HepG2 (cell line): ENCODE results near the gene BRD3. TPM values are rescaled to one million over a fixed set of nuclear protein-coding genes. Genes with fewer than 3 reads are reported as not detected.

Experiments
- ATAC-seq: fragments of 200-7000 bp; cut with Tn5 transposase; 3 replicates; pipeline ENCODE4 v1.9.1; 2020; ENCODE audit warnings: mild to moderate bottlenecking, moderate library complexity
- BruUV-seq: library from RNA; stranded (reverse); fragments of 400-500 nt; replicated peaks from 2 replicates; lab custom pipeline; 2021; lab: Mats Ljungman, UMichigan
- CTCF ChIA-PET: fragments of 300-600 bp; formaldehyde crosslinking; extraction: SDS; loops from one replicate; lab custom pipeline; 2021; ENCODE audit warnings: low total read pairs, inconsistent platforms, low intra/inter-chr PET ratio; lab: Yijun Ruan, JAX
- POLR2A ChIA-PET: fragments of 350-600 bp; sonication (Branson Sonifier 250); formaldehyde crosslinking; loops from one replicate; lab custom pipeline; 2020; ENCODE audit warnings: antibody characterized with exemption, inconsistent platforms; lab: Yijun Ruan, JAX
- DNase-seq: peaks from one replicate; pipeline ENCODE4 v3.0.0-alpha.2; 2015; ENCODE audit warnings: low spot score
- FAIRE-seq: peaks from 3 replicates; lab custom pipeline; 2011; peaks lifted over from hg19 to GRCh38; lab: Jason Lieb, UNC
- H2AFZ ChIP-seq: one replicate; pipeline ENCODE4 v1.6.1; 2011; ENCODE audit warnings: low read length, inconsistent platforms
- H3K27ac ChIP-seq: fragments of 300-600 bp; 3 replicates; pipeline ENCODE4 v1.8.0; 2011; ENCODE audit warnings: mixed run types, mild to moderate bottlenecking, mixed read lengths, low read length, inconsistent platforms; ENCODE audit not compliant: insufficient read depth; ENCODE audit errors: extremely low read length
- H3K27me3 ChIP-seq, 2 experiments: fragments of 200-600 bp in 1 of 2; 2 replicates in 1 of 2; 3 replicates in 1 of 2; pipeline versions ENCODE4 v1.6.0 to v1.8.0; 2011; ENCODE audit warnings: low read length in 2 of 2, mild to moderate bottlenecking in 2 of 2, moderate library complexity in 2 of 2, inconsistent platforms in 1 of 2; ENCODE audit not compliant: insufficient read depth in 2 of 2, control insufficient read depth in 1 of 2
- H3K36me3 ChIP-seq, 2 experiments: fragments of 200-600 bp in 1 of 2; replicated peaks in 1 of 2; 2 replicates in 1 of 2; 3 replicates in 1 of 2; pipeline versions ENCODE4 v1.5.1 to v1.8.0; 2011; ENCODE audit warnings: low read length in 2 of 2, inconsistent platforms in 1 of 2; ENCODE audit not compliant: insufficient read depth in 2 of 2, control insufficient read depth in 1 of 2
- H3K4me1 ChIP-seq: 2 replicates; pipeline ENCODE4 v1.5.1; 2012; ENCODE audit warnings: low read length, inconsistent platforms; ENCODE audit not compliant: insufficient read depth
- H3K4me2 ChIP-seq: 2 replicates; pipeline ENCODE4 v1.6.0; 2011; ENCODE audit warnings: low read depth, low read length, inconsistent platforms
- H3K4me3 ChIP-seq, 3 experiments: fragments of 200-600 bp in 1 of 3; sonication (generic), shearing (Covaris generic) in 1 of 3; replicated peaks in 1 of 3; 2 replicates each; pipeline ENCODE4 v1.5.1; 2011 to 2016; ENCODE audit warnings: low read length in 3 of 3, inconsistent platforms in 2 of 3, low read depth in 2 of 3, mild to moderate bottlenecking in 2 of 3, control low read depth in 1 of 3, mixed read lengths in 1 of 3; ENCODE audit not compliant: insufficient read depth in 1 of 3
- H3K79me2 ChIP-seq: one replicate; pipeline ENCODE4 v1.6.1; 2011; ENCODE audit warnings: low read length, inconsistent platforms; ENCODE audit not compliant: insufficient read depth
- H3K9ac ChIP-seq: 2 replicates; pipeline ENCODE4 v1.6.0; 2011; ENCODE audit warnings: mild to moderate bottlenecking, low read depth, low read length, inconsistent platforms; ENCODE audit not compliant: insufficient read depth
- H3K9me3 ChIP-seq: 2 replicates; pipeline ENCODE4 v1.5.1; 2012; ENCODE audit warnings: mild to moderate bottlenecking, low read length
- H4K20me1 ChIP-seq: 2 replicates; pipeline ENCODE4 v1.6.0; 2011; ENCODE audit warnings: inconsistent platforms, mild to moderate bottlenecking, low read length, moderate library complexity; ENCODE audit not compliant: insufficient read depth
- NONO ChIP-seq, 2 experiments: fragments of 450-650 bp in 1 of 2; sonication (generic) in 1 of 2; formaldehyde crosslinking in 1 of 2; IDR thresholded peaks in 1 of 2; conservative IDR thresholded peaks in 1 of 2; 2 replicates each; pipeline versions ENCODE4 v1.6.1 to v1.8.0; 2017 to 2022; ENCODE audit warnings: mild to moderate bottlenecking in 1 of 2, missing genetic modification reagents in 1 of 2, moderate library complexity in 1 of 2
- ZNF10 ChIP-seq: sonication (generic); formaldehyde crosslinking; IDR thresholded peaks from 2 replicates; pipeline ENCODE4 v1.4.0; 2020; ENCODE audit warnings: mild to moderate bottlenecking, low read depth, missing genetic modification reagents, borderline replicate concordance
- ZNF121 ChIP-seq: sonication (generic); formaldehyde crosslinking; IDR thresholded peaks from 2 replicates; pipeline ENCODE4 v1.5.0; 2020; ENCODE audit warnings: mild to moderate bottlenecking, missing genetic modification reagents
- ZNF460 ChIP-seq: sonication (generic); formaldehyde crosslinking; IDR thresholded peaks from 2 replicates; pipeline ENCODE4 v1.5.1; 2020; ENCODE audit warnings: missing genetic modification reagents, mild to moderate bottlenecking, borderline replicate concordance
- WGBS: methylation state at CpG from one replicate; pipeline ENCODE4 v1.1.6; 2017; ENCODE audit warnings: low lambda C conversion rate; 5-methylcytosine and 5-hydroxymethylcytosine counted together
- in situ Hi-C: cut with HindIII; loops from 2 replicates; pipeline ENCODE4 v1.10.0; 2017; ENCODE audit warnings: low pct_unique_long_range_greater_than_20kb; ENCODE audit not compliant: extremely low pct_ligation_motif_present
- intact Hi-C: fragments of 100-400 bp; cut with micrococcal nuclease; formaldehyde crosslinking; loops from one replicate; pipeline ENCODE4 v1.10.0; 2022; ENCODE audit not compliant: unreplicated experiment
- polyA plus RNA-seq, 8 experiments: library from polyadenylated mRNA; depleted of rRNA in 3 of 8; stranded (reverse) in 7 of 8; unstranded in 1 of 8; fragments of >200 nt; fragmentation: Illumina TruSeq in 4 of 8; extraction: Trizol in 4 of 8; gene quantifications; 2 replicates each; pipeline versions ENCODE4 v1.2.1 to v1.2.3, GENCODE V29; 2011 to 2016; ENCODE audit warnings: low read depth in 4 of 8, missing spikeins in 1 of 8, mixed read lengths in 1 of 8; ENCODE audit not compliant: insufficient read depth in 1 of 8
- total RNA-seq, 5 experiments: library from RNA; depleted of rRNA; stranded (reverse); fragments of >200 nt; fragmentation: Illumina TruSeq; extraction: Trizol; gene quantifications; 2 replicates each; pipeline ENCODE4 v1.2.3, GENCODE V29; 2016; ENCODE audit warnings: low read depth in 1 of 5
- TF ChIP-seq, protein P1 (sequence below): sonication (generic); formaldehyde crosslinking; IDR thresholded peaks from 2 replicates; pipeline ENCODE4 v1.9.0; 2021; ENCODE audit warnings: missing genetic modification reagents, borderline replicate concordance

The BRD3 gene
- total and polyA plus RNA-seq, 2 of the 13 experiments (the other 11 are each of a cell fraction or from before 2014, with no cell fraction given) = 5.9 to 12.9 TPM

DNA sequence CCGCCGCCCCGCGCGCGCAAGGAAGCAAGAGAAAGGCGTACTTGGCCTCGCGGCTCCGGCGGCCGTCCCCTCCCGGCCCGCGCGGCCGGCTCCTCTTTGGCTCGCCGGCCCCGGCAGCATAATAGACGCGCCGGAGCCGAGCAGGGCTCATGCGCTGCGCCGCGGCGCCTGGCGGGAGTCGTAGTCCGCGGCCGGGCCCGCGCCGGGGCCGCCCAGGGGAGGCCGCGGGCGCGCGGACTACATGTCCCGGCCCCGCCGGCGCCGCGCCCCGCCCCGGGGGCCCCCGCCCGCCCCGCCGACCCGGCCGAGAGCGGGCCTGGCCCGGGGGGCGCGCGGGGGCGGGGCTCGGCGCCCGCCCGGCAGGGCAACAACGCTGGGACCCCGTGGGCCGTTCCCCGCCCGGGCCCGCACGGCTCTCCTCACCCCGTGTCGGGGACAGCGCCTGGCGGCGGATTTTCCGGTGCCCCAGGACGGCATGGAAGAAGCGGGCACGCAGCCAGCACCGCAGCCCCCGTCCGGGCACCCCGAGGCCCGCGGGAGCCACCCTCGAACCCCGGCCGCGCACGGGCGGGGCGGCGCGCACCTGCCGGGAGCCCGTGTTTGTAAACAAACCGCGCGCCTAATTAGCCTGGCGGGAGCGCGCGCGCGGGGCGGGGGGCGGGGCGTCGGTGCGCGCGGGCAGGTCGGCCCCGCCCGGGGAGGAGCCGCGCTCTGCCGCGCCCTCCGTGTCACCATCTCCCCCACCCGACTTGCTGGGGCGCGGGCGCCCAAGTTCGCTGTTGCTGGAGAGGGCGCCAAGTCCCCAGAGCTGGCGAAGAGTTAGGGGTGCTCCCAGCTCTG lies at the start of gene BRD3 (continued):
- no peak for TF ChIP-seq ZNF460 (CRISPR knock-in tag)
- TF ChIP-seq NONO (IDR thresholded peaks at IDR 0.05) = no peak
- no peak for TF ChIP-seq NONO (CRISPR knock-in tag; conservative IDR thresholded peaks at IDR 0.05)
- no peak for TF ChIP-seq ZNF10

- H3K27me3 ChIP-seq = peaks cover 0 to 6% of the 10 kb centered on the region in 2 experiments; a peak in 2 of 5 replicates
- no TSS peak for BruUV-seq
- no peak overlapping the region for H2AFZ ChIP-seq
- H4K20me1 ChIP-seq = no peaks in the 10 kb centered on the region
- H3K4me3 ChIP-seq = no peak overlapping the region
- intact Hi-C loops = no loop called here
- WGBS = 75% methylated on average over 6 of the region's 6 CpGs
- H3K4me2 ChIP-seq = no peak overlapping the region
- CTCF ChIA-PET = no interaction called here
- TF ChIP-seq, protein P1, sequence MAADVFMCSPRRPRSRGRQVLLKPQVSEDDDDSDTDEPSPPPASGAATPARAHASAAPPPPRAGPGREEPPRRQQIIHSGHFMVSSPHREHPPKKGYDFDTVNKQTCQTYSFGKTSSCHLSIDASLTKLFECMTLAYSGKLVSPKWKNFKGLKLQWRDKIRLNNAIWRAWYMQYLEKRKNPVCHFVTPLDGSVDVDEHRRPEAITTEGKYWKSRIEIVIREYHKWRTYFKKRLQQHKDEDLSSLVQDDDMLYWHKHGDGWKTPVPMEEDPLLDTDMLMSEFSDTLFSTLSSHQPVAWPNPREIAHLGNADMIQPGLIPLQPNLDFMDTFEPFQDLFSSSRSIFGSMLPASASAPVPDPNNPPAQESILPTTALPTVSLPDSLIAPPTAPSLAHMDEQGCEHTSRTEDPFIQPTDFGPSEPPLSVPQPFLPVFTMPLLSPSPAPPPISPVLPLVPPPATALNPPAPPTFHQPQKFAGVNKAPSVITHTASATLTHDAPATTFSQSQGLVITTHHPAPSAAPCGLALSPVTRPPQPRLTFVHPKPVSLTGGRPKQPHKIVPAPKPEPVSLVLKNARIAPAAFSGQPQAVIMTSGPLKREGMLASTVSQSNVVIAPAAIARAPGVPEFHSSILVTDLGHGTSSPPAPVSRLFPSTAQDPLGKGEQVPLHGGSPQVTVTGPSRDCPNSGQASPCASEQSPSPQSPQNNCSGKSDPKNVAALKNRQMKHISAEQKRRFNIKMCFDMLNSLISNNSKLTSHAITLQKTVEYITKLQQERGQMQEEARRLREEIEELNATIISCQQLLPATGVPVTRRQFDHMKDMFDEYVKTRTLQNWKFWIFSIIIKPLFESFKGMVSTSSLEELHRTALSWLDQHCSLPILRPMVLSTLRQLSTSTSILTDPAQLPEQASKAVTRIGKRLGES = no peak
- TF ChIP-seq ZNF121 = peak; percentile 59; the same call in 1 of the 2 replicates
- no peaks in the 10 kb centered on the region for H3K79me2 ChIP-seq
- DNase-seq (no peak), ATAC-seq (no peak), FAIRE-seq (no peak)
- in situ Hi-C loops = no loop called here
- POLR2A ChIA-PET = no interaction called here
- no peaks in the 10 kb centered on the region for H3K36me3 ChIP-seq
- H3K9me3 ChIP-seq = no peaks in the 10 kb centered on the region
- no peak overlapping the region for H3K27ac ChIP-seq
- peaks cover 6% of the 10 kb centered on the region; the same call in 1 of the 2 replicates for H3K4me1 ChIP-seq
- H3K9ac ChIP-seq = no peak overlapping the region
Measured at GRCh38 chr9:134112561-134112960, 44.7 kb upstream of the BRD3 start.
